ENCODE measurements around the gene OR10A5.
"Not testable (repeated sequence)": the region's sequence is repeated elsewhere in the genome, so short reads cannot be mapped to it uniquely, and the experiment has no call there.

Gene OR10A5

GRCh38 chr11:6876325-6876724 lies 30.8 kb downstream of the OR10A5 start, which contains the start of gene OR10A4:
TSS of gene OR10A4 (plus strand) at chr11:6876625. CDS start at chr11:6876648, 23 bp downstream.
- DNase-seq, result no peak

- no peak for DNase-seq
Observed at GRCh38 chr11:6876914-6877313, 31.4 kb downstream of the OR10A5 start.

GRCh38 chr11:6882751-6883150 lies 37.3 kb downstream of the OR10A5 start:
- DNase-seq, result no peak

DNA sequence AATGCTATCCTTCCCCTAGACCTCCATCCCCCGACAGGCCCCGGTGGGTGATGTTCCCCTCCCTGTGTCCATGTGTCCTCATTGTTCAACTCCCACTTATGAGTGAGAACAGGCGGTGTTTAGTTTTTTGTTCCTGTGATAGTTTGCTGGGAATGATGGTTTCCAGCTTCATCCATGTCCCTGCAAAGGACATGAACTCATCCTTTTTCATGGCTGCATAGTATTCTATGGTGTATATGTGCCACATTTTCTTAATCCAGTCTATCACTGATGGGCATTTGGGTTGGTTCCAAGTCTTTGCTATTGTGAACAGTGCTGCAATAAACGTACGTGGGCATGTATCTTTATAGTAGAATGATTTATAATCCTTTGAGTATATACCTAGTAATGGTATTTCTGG lies 42.2 kb downstream of the OR10A5 start:
- not testable (repeated sequence) for DNase-seq

- DNase-seq, result no peak
Observed at GRCh38 chr11:6888830-6889229, 43.3 kb downstream of the OR10A5 start.

GRCh38 chr11:6889835-6890234 lies 44.4 kb downstream of the OR10A5 start:
- DNase-seq, result no peak

DNA sequence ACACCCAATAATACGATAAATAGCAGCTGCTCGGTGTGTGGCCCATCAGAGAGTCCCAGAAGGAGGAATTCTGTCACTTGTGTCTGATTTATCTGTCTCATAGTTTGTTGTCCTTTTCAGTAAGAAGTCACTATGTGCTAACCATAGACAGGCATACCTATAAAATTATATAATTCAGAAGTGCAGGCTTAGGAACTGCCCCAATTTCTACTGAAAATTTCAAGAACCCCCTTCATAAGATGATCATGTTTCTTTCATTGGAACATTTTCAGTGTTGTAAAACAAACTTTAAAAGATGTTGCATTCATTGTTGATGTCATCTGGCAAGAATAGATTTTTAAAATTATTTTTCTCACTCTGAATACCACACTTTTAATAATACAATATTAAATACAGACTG lies 46.9 kb downstream of the OR10A5 start, which contains the start of gene OR2D2:
TSS of gene OR2D2 (minus strand) at position 101 of the 400 bp plus-strand sequence. CDS start at position 101, 0 bp downstream.
- no peak for DNase-seq

DNA sequence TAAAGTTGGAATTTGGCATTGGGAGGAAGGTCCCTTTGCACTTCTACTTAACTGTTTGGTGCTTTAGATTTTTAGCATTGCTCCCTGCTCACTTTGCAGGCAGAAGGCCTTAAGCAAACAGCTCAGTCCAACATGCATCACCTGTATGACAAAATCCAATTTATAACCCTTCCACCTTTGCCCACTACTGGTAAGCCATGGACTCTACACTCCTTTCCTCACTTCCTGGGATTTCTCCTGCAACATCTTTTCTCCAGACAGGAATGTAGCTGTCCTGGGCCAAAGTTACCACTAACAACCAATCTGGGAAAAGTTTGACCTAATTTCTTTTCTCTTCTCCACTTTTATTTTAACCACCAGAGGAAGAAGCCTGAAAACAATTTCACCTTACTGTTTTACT lies 48.6 kb downstream of the OR10A5 start:
- no peak for DNase-seq

DNA sequence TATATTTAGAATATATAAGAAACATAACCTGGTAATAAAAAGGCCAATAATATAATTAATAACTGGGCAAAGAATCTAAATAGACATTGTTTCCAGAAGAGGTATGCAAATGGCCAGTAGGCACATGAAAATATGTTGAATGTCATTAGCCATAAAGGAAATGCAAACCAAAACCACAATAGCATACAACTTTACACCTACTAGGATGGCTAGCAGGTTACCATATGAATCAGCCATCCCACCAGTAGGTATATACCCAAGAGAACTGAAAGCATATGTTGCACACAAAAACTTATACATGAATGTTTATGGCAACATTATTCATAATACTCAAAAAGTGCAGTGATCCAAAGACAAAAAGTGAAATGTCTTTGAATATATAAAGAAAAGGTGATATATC lies 49.5 kb downstream of the OR10A5 start:
- DNase-seq, result no peak

Measured in CD4-positive, alpha-beta T cell treated with Interleukin-21 for 1 hour (primary cell).